ENCODE measurements around the gene MGRN1.

DNA sequence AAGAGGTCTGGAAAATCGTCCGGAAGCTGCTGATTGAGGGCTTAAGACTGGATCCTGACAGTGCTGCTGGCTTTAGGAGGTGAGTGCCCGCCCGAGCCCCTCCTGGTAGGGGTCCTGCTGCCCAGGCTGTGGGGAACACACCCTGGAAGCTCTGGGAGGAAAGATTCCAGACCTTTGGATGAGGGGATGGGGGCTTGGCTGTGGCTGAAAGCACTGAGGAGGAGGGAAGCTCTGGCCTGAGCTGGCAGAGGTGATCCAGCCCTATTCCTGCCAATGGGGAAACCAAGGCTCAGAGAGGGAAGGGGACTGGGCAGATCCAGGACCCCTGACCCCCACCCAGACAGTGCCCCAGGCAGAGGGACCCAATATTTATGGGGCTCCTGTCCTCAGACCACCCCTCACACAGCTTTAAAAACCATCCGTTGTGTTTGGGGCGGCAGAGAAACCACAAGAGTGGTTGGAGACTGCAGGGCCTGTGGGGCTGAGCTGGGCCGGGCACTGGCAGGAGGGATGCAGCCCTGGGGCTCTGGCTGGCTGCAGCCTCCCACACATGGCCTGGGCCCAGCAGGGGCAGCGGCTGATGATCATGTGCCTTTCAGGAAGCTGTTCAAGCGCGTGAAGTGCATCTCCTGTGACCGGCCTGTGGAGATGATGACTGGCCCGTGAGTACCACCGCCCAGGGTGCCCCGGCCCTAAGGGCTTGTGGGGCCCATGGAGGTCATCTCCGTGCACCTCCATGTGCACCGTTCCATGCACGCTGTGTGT lies 32.7 kb upstream of the MGRN1 start:
- TF ChIP-seq, protein P1, sequence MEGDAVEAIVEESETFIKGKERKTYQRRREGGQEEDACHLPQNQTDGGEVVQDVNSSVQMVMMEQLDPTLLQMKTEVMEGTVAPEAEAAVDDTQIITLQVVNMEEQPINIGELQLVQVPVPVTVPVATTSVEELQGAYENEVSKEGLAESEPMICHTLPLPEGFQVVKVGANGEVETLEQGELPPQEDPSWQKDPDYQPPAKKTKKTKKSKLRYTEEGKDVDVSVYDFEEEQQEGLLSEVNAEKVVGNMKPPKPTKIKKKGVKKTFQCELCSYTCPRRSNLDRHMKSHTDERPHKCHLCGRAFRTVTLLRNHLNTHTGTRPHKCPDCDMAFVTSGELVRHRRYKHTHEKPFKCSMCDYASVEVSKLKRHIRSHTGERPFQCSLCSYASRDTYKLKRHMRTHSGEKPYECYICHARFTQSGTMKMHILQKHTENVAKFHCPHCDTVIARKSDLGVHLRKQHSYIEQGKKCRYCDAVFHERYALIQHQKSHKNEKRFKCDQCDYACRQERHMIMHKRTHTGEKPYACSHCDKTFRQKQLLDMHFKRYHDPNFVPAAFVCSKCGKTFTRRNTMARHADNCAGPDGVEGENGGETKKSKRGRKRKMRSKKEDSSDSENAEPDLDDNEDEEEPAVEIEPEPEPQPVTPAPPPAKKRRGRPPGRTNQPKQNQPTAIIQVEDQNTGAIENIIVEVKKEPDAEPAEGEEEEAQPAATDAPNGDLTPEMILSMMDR (IDR thresholded peaks at IDR 0.05), result no peak
- no peak for TF ChIP-seq POLR2A (IDR thresholded peaks at IDR 0.05)

All from testis (tissue), 2 donors.